DMS79 (cell line): ENCODE measurements around the gene NELL1.

ENCODE experiments used
- DNase-seq: peaks from one replicate; lab custom pipeline; 2025; lab: John Stamatoyannopoulos, UW

The NELL1 gene

DNA sequence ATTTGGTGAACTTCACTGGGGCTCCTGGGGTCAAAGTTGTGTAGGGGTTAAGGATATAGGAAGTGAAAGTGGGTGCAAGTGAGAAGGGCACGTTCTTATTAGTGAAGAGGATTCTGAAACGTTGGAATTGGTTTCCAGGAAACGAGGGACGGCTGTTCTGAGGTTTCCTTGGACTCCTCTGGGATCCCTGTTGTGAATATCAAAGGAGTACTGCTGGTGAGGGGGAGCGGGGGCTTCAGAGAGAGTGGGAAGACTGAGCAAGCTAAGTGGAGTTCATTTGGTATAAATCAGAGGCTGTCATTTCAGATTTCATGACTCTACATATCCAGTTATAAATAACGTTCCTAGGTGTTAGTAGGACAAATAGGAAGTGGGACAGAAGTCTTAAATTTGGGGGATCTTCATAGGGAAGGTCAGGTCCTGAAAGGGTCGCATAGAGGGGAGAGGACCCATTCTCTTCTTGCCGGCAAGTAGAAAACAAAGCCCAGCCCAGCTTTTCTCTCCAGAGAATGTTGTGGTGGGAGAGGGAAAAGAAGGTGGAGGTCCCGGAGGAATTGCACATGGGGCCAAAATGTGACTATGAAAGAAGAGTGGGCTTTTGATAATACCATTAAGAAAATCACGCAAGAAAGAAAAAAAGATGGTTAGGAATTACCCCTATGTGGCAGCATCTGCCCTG lies 1.1 kb upstream of the NELL1 start:
- DNase-seq, result no peak

DNA sequence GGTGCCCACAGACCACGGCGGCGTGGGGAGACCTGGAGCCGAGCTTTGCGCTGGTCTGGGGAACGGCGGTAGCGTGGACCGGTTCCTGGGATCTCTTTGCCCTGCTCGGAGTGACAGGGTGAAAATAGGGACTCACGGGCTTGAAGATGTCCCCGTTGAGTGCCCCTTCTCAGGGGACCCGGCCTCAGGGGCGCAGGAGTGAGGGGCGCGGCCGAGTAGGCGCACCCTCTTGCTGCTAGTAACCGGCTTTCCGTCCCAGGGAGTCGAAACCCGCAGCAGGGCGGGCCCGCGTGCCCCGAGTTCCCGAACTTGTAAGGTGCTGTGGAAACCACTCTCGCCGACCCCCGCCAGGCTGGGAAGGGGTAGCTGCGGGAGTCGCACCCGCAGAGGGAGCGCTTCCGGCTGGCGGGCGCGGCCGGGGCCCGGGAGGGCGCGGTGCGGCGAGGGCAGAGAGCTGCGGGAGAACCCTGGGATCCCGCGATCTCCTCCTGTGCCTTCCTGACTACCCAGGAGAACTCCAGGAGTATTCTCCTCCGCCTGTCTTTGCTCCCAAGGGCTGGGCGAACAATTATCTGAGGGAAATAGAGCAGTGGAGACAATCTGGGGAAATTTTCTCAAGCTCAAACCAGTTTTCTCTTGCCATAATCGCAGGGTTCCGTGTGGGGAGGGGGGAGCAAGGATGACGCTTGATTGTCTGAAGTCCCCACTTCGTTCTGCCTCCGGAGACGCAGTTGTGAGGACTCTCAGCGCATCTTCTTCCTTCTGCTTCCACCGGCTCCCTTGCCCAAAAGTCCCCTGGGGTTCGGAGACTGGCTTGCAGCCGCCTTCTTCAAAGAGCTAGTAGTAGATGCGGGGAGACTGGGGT lies 666 bp downstream of the NELL1 start:
- DNase-seq, result no peak

DNA sequence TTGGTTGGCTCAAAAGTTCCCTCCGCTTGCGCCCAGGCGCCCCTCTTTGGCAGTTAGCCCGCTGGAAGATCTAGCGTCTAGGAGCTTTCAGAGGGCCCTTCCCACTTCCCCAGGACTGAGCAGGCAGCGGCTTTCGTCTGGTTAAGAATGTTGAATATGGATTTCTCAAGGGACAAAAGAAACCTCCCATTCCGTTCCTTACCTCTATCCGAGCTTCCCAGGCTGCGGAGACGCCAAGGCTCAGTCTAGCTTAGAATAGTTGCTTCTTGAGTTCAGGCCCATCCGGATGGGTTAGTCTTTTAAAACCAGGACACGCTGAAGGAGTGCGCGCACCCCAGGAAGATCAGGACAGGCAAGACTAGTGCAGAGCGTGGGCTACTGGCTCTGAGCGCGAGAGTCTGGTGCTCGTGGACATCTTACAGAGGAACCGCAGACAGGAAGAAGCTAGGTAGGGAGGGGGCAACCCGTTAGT lies 1.6 kb downstream of the NELL1 start:
- DNase-seq, result peak; percentile 28

DNA sequence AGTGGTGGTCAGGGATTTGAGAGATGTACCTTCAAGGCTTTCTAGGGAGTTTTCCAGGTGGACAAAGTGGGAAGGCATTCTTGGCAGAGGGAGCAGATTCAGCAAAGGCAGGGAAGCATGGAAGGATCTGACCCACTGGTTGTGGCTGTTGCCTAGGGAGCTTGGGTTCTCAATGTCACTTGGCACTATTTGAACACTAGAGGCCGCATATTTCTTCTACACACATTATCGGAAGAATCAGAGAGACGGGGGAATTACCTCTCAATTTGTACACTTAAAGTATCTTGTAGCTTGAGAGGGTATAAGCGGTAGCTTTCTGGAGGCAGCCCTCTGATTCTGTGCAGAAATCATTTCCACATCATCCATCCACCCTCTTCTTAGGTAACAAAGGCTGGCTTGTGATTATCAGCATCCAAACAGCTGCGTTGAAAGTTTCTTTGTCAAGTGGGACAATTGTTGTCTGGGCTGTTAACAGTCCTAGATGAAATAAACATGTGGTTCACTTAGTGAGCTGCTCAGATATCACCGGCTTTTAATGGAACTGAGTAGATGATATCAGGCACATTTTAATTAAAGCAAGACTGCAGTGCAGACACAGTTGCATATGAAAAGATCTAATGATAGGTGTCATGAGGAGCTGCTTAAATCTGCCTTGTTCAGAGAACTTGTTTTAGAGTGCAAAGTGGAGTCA lies 2.6 kb downstream of the NELL1 start:
- DNase-seq, result peak; percentile 35

DNA sequence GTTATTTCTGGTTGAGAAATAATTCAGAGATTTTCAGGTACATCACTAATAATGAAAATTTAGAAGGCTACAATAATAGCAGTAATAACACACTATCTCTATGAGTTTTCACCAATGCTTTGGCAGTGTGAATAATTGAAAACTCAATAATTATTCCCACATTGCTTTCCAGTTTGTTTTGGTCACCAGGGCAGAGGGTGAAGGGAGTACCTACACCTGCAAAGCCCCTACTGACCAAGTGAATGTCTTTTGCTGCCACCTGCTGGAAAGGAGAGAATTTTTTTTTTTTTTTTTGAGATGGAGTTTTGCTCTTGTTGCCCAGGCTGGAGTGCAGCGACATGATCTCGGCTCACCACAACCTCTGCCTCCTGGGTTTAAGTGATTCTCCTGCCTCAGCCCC lies 3.2 kb downstream of the NELL1 start:
- DNase-seq, result no peak

DNA sequence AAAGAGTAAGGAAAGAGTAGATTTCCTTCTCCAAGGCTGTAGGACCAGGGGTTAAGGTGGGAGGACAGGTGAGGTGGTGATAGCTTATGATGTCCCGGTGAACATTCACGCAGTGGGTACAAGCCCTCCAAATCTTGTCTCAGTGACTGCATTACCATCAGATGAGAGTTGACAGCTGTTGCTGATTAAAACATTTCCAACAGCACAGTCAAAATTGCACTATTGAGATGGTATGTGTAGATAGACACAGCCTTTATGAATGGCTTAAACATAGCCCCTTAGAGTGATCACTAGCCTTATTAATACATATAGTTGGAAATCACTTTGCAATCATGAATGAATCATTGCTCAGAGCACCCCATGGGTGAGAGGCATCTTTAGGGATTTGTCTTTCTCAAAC lies 7.3 kb downstream of the NELL1 start:
- no peak for DNase-seq

DNA sequence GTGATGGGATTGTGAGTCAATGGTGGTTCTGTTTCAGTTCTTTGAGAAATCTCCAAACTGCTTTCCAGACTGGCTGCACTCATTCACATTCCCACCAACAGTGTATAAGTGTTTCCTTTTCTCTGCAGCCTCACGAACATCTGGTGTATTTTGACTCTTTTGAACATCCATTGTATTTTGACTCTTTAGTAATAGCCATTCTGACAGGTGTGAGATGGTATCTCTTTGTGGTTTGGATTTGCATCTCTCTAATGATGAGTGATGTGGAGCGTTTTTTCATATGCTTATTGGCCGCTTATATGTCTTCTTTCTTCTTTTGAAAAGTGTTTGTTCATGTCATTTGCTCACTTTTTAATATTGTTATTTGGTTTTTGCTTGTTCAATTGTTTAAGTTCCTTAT lies 19.4 kb downstream of the NELL1 start:
- DNase-seq, result no peak

DNA sequence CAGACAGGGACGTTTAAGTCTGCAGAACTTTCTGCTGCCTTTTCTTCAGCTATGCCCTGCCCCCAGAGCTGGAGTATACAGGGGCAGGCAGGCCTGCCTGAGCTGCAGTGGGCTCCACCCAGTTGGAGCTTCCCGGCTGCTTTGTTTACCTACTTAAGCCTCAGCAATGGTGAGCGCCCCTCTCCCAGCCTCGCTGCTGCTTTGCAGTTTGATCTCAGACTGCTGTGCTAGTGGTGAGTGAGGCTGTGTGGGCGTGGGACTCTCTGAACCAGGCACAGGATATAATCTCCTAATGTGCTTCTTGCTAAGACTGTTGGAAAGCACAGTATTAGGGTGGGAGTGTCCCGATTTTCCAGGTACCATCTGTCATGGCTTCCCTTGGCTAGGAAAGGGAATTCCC lies 38.5 kb downstream of the NELL1 start:
- DNase-seq, result no peak

DNA sequence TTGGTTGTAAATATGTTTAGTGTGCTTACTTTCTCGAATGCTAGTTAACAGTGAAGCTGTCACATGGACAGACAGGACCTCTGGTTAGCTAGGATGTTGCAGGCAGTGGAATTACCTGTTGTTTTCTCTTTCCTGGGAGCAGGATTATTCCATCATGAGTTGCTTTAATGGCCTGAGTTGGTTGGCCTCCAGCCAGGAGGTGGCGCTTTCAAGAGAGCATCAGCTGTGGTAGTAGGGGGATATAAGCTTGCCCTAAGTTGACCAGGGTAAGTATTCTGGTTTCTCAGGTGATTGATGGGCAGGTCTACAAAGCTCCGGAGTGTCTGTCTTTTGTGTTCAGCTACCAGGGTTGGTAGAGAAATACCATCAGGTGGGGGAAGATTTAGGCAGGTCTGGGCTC lies 43.5 kb downstream of the NELL1 start:
- no peak for DNase-seq

DNA sequence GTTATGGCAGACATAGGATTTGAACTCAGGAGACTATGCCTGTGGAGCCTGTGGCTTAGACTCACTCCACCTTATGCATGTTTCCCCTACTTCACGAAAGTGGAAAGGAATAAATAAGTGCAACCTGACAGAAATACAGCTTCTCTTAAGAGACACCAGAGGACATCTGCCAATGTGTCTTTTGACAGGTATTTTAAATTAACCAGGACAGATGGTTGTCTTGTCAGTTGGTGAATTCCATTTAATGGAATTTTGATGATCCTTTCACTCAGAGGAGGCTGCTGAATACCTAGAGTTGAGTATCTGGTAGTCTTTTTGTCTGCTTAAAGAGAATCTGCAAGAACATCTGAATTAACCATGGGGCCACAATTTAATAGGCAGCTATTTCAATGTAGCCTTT lies 46.1 kb downstream of the NELL1 start:
- DNase-seq, result no peak

DNA sequence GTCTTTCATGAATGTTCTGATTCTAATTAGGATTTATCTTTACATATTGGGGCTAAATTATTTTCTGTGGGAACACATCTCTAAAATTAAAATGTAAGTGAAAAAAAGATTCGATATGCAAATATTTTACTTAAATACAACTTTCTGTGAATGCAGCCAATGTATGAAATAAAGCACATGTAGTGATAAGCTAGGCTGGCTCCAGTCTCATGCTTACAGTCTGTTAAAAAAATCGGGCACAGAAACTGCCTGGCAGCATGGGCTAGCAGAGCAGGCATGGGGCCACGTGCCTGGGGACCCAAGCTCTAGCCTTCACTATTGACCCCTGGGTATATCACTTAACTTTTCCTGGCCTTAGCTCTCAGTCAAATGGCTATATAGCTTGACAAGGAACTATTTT lies 46.5 kb downstream of the NELL1 start:
- no peak for DNase-seq

DNA sequence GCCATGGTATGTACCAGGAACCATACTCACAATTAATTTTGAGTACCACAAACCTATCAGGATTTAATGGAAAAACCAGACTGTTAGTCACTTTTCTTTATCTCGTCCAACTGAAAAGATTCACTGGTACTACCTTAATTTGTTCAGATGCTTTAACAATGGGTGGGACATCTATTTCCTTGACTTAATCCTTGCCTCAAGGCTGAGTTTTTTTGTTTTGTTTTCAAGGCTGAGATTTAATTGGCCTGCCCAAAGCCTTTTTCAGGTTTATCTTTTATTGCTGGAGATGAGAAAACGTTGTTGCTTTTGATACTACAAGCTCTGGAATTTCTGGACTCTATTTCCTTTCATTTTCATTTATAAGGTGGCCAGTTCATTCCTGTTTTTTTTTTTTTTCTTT lies 50.4 kb downstream of the NELL1 start:
- DNase-seq, result no peak

DNA sequence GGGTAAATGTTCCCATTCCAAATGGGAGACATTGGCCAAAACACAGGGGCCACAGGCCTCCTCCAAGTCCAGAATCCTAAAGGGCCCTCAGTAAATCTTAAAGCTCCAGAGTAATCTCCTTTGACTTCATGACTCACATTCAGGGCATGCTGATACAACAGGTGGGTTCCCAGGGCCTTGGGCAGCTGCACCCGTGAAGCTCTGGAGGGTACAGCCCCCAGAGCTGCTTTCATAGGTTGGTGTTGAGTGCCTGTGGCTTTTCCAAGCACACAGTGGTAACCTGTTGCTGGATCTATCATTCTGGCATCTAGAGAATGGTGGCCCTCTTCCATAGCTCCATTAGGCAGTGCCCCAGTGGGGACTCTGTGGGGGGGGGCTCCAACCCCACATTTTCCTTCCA lies 54.0 kb downstream of the NELL1 start:
- DNase-seq, result no peak

DNA sequence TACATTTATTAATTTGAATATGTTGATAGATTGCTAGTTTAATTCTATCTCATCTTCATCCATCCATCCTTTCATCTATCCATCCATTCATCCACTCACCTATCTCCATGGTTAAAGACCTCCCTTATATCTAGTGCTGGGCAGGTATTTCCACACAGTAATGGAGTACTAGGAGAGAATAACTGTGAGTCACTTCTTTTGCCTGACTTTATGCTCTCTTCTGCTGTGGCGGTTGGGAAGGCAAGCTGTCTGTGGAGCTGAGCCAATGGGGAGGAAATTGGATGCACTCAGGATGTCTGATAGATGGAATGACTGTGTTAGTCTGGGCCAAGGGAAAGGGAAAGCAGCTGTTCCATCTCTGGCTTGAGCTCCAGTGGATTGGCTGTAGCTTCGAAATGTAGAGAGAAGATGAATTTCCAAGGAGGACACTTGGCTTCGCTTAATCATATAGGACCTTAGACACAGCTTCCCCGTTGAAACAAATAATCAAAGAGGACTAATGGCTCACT lies 60.3 kb downstream of the NELL1 start:
- DNase-seq, result no peak

DNA sequence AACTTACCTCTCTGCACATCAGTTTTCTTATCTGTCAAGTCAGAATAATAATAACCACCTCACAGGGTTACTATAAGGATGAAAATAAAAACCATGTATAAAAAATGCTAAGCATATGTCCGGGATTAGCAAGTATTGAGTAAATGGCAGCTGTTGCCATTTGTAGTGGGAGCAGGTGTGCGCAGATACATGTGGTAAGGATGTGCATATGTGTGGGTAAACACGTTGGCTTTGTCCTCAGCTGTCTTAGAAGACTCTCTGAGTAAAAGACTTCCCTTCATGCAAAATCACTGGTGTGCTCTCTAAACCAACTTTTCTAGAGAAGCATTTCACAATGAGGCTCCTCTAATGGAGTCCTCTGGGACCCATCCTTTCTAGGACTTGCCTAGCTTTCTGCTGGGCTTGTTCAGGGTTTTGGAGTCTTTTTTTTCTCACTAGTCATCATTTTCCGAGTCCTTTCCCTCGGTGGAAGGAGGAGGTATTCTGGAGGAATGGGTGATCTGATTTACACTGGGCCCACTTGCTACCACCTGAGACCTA lies 62.4 kb downstream of the NELL1 start:
- DNase-seq, result no peak

DNA sequence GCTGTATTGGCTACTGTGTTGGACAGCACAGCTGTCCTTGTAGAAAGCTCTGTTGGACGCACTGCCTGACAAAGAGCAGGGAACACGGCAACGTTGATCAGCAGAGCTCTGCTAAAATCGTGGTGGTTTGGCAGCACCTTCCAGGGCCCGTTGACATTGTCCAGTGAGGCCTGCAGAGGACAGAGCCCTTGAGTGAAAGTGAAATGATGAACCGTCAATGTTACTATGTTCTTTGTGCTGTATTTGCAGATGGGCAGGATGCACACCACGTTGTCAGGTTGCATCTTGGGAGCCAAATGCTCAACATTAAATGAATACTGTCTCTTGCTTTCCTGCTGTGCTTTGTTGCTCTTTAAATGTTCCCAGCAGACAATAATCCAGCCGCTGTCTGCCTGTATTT lies 69.7 kb downstream of the NELL1 start:
- no peak for DNase-seq

DNA sequence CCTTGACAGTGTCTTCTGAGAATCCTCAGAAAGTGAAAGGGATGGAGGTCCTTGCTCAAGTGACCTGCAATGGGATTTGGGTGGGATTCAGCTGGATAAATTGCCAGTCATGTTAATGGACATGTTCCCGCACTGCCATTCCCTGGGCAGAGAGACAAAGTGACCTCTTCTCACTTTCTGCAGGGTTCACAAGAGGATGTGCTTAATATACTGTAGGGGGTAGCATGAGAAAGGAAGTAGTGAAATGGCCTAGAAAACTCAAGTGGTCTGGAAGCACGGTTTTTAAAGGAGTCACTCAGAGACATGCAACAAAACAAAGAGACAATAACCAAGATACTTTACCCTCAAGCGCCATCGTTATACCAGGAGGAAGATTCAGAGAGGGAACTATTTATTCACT lies 70.2 kb downstream of the NELL1 start:
- DNase-seq, result no peak

DNA sequence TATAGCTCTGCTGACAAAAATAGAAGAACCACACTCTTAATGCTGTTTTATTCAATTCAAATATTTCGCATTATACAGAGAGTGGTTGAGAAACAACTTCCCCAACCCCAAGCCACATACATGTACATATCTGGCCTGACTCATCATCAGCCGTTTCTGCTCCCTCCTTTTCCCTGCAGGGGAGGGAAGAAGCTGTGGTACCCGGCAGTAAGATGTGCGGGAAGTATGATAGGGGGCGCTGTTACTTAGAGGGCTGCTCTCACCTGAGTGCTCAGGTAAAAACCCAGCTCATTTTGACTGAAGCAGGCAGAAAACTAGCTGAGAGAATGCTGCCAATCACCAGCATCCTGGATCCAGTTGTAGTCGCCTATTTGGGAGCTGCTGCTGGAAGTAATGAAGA lies 85.5 kb downstream of the NELL1 start:
- no peak for DNase-seq

DNA sequence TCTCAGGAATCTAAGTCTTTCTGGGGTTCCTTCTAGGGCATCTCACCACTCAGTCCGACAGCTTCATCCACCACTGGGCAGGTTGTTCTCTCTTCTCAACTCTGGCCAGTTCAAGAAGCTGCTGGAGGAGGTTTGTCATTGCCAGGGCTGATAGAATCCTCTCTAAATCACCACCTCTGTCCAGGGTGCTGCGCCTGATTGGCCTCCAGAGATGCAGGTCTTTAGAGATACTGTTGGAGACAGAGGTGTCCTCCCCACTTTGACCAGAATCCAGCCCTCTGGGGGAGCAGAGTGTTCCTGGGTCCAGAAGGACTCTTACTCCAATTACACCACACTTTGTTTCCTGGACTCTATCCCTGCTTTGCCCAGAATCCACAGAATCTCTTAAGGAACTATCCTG lies 90.2 kb downstream of the NELL1 start:
- DNase-seq, result no peak

DNA sequence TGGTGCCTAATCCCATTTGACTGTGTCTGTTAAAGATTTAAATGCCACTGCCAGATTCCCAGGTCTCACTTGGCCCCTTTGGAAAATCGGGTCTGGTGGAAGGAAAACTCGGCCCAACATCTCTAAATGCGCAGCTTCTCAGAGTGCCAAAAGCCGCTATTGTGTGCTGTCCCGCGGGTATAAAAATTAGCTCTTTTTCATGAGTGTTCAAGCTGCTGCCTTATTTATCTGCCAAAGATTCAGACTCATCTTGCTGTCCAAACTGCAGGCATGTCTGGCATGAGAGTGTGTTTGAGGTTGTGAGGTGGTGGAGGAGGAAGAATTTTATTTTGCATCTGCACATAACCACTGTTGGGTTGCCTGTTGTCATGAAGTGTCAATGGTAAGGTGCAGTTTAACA lies 91.4 kb downstream of the NELL1 start:
- no peak for DNase-seq

DNA sequence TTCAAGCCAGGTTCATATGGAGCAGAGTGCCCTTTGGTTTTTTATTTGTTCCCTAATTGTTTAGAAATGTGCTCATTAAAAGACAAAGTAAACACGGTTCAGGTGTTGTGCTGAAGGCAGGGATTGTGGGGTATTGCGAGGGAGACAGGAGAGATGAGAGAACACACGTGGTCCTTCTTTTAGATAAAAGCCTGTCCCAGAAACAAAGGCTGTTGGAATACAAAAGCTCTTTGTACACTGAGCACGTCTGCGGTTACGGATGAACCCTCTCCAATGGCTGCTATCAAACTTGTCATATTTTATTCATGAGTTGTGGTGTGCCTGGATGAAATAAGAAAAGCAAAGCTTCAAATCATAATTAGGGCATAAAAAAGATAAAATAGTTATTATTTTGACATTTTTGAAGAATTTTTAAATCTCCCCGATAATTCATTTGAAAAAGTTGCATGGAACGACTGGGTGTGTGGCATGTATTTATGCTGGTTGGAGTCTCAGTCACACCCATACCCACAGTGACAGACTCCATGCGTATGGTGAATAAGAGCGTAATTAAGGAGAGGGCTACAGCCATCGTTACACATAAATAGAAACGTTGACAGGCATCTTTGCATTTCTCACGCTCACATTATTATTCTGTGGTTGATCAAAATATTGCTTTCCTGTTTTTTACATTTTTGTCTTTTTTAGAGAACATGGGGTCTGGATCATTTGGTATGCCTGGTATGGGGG lies 92.9 kb downstream of the NELL1 start:
- no peak for DNase-seq

DNA sequence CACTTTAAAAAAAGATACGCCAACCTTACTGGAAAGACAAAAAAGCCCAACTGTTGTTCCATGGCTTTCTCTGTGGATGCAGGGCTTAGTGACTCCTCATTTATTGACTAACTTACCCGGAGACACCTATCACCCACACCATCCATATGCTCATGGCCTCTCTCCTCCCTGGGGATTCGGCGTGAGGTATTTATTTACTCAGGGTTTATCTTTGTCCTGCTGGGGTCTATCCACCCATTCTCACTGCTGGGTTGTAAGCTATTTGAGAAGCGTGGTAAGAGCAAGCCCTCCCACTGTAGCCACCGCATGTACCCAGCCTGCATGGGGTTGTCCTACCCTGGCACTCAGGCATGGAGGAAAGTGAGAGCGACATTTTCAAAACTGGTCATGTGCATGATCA lies 93.6 kb downstream of the NELL1 start:
- no peak for DNase-seq
